ENCODE results near the gene BCS1L.

The BCS1L gene

DNA sequence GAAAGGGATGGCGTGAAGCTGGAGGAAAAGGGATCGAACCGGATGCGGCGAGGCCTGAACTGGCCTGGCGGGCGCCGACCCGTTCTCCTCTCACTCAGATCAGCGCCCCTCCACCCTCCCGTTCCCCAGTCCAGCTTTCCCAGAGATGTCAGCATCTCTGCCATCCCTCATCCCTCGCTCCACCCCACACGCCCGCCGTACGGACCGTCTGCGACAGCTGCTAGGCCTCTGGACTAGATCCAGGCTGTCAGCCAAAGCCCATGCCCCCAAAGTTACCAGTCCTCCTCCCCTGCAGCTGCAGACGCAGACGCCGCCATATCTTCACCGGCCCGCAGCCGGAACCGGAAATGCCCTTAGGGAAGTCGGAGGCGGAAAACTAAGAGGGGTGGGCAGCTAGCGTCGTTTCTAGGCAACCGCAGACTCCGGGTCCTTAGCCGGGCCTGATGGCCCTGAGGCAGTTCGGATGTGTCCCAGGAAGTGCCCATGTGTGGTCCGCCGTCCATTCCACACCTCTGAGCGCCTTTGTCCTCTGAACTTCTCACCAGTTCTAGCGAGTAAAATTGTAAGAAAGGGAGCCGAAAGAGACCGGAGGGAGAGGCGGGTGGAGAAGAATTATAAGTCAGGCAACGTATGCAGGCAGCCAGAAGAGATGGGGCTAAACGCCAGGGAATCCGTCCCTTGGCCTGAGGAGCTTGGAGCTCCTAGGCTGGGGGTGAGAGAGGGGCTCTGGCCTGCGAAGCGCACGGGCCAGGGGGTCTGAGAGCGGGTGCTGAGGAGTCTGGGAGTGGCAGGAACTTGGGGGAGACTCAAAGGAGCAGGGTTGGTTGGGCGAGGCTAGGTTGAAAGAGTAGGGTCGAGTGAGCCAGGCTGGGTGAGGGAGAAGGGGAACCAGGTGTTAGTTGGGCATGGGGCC is 12.4 kb downstream of the BCS1L start, which contains the start of the genes RNF25 and STK36:
Gene RNF25, minus strand, starts transcription at position 349 of the 913 bp plus-strand sequence. Its CDS starts 32 bp downstream, at position 317.
Gene STK36, plus strand, starts transcription at position 433 of the 913 bp plus-strand sequence. CDS start 744 bp downstream, outside the sequence.
- peak; percentile 94 for DNase-seq (ENCODE audit: extremely low spot score)
- TF ChIP-seq, protein P1, sequence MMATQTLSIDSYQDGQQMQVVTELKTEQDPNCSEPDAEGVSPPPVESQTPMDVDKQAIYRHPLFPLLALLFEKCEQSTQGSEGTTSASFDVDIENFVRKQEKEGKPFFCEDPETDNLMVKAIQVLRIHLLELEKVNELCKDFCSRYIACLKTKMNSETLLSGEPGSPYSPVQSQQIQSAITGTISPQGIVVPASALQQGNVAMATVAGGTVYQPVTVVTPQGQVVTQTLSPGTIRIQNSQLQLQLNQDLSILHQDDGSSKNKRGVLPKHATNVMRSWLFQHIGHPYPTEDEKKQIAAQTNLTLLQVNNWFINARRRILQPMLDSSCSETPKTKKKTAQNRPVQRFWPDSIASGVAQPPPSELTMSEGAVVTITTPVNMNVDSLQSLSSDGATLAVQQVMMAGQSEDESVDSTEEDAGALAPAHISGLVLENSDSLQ (IDR thresholded peaks at IDR 0.05) = peak; percentile 35; the same call in 1 of the 2 replicates
- TF ChIP-seq NFRKB (IDR thresholded peaks at IDR 0.05) (no peak), FOXM1 (IDR thresholded peaks at IDR 0.05; ENCODE audit: borderline replicate concordance) (no peak), SUZ12 (IDR thresholded peaks at IDR 0.05) (no peak), ELF4 (IDR thresholded peaks at IDR 0.05) (peak; percentile 44; the same call in 1 of the 2 replicates)
- CTCF ChIA-PET = interaction anchor here (0.5 to 1.7 kb wide), 6 partner anchors 12 to 176 kb away, joined by 3 to 7 read pairs (median 4); partner anchors contain the start of genes BCS1L and ZNF142
- POLR2A ChIA-PET = interaction anchor here (0.9 to 4.1 kb wide), 7 partner anchors 9 to 64 kb away, joined by 3 to 39 read pairs (median 3); partner anchors contain the start of genes BCS1L, PLCD4 and ZNF142

DNA sequence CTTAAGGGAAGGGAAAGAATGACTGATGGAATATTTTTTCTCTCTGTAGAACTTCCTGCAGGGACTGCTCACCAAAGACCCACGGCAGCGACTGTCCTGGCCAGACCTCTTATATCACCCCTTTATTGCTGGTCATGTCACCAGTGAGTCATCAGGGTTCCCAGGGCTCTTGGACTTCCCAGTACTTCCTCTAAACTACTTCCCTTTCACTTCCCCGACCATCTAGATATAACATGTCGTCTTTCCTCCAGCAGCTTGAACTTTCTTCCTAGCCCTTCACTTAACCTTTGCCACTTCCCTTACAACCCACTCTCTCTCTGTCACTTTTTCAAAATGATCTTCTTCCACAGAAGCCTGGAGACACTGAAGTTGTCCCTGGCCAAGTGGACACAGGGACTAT is 19.6 kb downstream of the BCS1L start:
- POLR2A ChIA-PET = no interaction called here
- TF ChIP-seq, protein P1 (IDR thresholded peaks at IDR 0.05) = no peak
- TF ChIP-seq FOXA1 (IDR thresholded peaks at IDR 0.05) (no peak), L3MBTL2 (conservative IDR thresholded peaks at IDR 0.05) (no peak), CTBP1 (IDR thresholded peaks at IDR 0.05; ENCODE audit: borderline replicate concordance) (no peak), SP1 (IDR thresholded peaks at IDR 0.05) (no peak), ELF4 (IDR thresholded peaks at IDR 0.05) (no peak), FOXM1 (IDR thresholded peaks at IDR 0.05; ENCODE audit: borderline replicate concordance) (no peak), NFRKB (IDR thresholded peaks at IDR 0.05) (no peak), TARDBP (IDR thresholded peaks at IDR 0.05) (no peak), ZNF384 (IDR thresholded peaks at IDR 0.05) (no peak), SUZ12 (IDR thresholded peaks at IDR 0.05) (no peak), BHLHE40 (IDR thresholded peaks at IDR 0.05; ENCODE audit: borderline replicate concordance) (no peak)

GRCh38 chr2:218680061-218680460 is 20.6 kb downstream of the BCS1L start:
- ChIA-PET CTCF (no interaction called here), POLR2A (no interaction called here)
- DNase-seq (ENCODE audit: extremely low spot score) = no peak
- TF ChIP-seq SUZ12 (IDR thresholded peaks at IDR 0.05) (no peak), ELF4 (IDR thresholded peaks at IDR 0.05) (no peak), FOXA1 (IDR thresholded peaks at IDR 0.05) (no peak), L3MBTL2 (conservative IDR thresholded peaks at IDR 0.05) (no peak), FOXK2 (IDR thresholded peaks at IDR 0.05) (no peak), NFRKB (IDR thresholded peaks at IDR 0.05) (no peak), HDGF (IDR thresholded peaks at IDR 0.05; ENCODE audit: borderline replicate concordance) (no peak), TARDBP (IDR thresholded peaks at IDR 0.05) (no peak)
- TF ChIP-seq, protein P1 (IDR thresholded peaks at IDR 0.05) = no peak

More for the DNA sequence above, 19.6 kb downstream of the BCS1L start:
- DNase-seq (ENCODE audit: extremely low spot score) = no peak
- CTCF ChIA-PET = no interaction called here

DNA sequence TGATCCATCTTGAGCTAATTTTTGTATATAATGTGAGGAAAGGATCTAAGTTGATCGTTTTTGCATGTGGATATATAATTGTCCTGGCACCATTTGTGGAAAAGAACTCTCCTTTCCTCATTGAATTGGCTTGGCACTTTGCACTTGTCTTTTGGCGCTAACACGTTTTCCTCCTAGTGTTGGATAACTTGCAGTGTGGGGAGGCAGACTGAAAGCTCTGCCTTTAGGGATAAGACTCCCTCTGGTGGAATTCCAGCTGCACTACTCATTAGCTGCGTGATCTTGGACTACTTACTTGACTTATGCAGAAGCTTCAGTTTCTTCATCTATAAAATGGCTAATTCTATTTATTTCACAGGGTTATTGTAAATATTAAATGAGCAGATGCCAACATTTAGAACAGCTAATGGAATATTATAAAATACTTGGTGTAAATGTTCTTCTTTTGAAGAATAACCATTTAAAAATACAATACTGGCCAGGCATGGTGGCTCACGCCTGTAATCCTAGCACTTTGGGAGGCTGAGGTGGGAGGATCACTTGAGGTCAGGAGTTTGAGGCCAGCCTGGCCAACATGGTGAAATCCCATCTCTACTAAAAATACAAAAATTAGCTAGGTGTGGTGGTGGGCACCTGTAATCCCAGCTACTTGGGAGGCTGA is 28.0 kb downstream of the BCS1L start:
- peak; percentile 81 for DNase-seq (ENCODE audit: extremely low spot score)
- ChIA-PET CTCF (interaction anchor here (0.6 to 2.0 kb wide), 12 partner anchors 10 to 163 kb away, joined by 3 to 15 read pairs (median 4); partner anchors contain the start of genes BCS1L, PLCD4, RNF25 and STK36), POLR2A (interaction anchor here (1.0 to 2.1 kb wide), 2 partner anchors 23 to 29 kb away, joined by 4 to 20 read pairs; partner anchors contain the start of genes BCS1L, TTLL4 and ZNF142)

DNA sequence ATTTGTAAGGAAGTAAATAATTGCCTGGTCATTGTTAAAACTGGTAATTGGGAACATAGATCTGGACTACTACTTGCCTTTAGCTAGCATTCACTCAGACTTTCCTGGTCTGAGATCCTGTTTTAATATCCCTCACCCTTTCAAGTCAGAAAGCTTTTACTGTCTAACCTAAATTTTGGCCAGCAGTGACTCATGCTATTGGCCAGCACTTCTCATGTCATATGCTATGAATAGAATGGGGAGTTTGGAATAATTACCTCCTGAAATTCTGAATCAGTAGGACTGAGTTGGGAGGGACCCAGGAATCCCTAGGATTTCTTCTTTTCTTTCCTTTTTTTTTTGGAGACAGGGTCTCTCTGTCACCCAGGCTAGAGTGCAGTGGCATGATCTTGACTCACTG is 31.8 kb downstream of the BCS1L start:
- ChIA-PET CTCF (no interaction called here), POLR2A (no interaction called here)
- DNase-seq (ENCODE audit: extremely low spot score) = no peak
- TF ChIP-seq ARNT (IDR thresholded peaks at IDR 0.05) = no peak
- no peak for TF ChIP-seq FOXM1 (IDR thresholded peaks at IDR 0.05; ENCODE audit: borderline replicate concordance)
- no peak for TF ChIP-seq NFRKB (IDR thresholded peaks at IDR 0.05)
- TF ChIP-seq TARDBP (IDR thresholded peaks at IDR 0.05) = no peak
- no peak for TF ChIP-seq CTBP1 (IDR thresholded peaks at IDR 0.05; ENCODE audit: borderline replicate concordance)
- no peak for TF ChIP-seq BHLHE40 (IDR thresholded peaks at IDR 0.05; ENCODE audit: borderline replicate concordance)
- no peak for TF ChIP-seq ELF4 (IDR thresholded peaks at IDR 0.05)
- TF ChIP-seq FOXK2 (IDR thresholded peaks at IDR 0.05) = no peak

GRCh38 chr2:218694405-218695145 is 35.1 kb downstream of the BCS1L start:
- ChIA-PET POLR2A (no interaction called here), CTCF (interaction anchor here (0.9 kb wide), 1 partner anchor 16 kb away, joined by 3 read pairs; the partner anchor contains the start of gene TTLL4)
- no peak for DNase-seq (ENCODE audit: extremely low spot score)
- TF ChIP-seq SP1 (IDR thresholded peaks at IDR 0.05) (no peak), FOXA1 (IDR thresholded peaks at IDR 0.05) (no peak), FOXM1 (IDR thresholded peaks at IDR 0.05; ENCODE audit: borderline replicate concordance) (no peak), HDGF (IDR thresholded peaks at IDR 0.05; ENCODE audit: borderline replicate concordance) (no peak), ELF4 (IDR thresholded peaks at IDR 0.05) (no peak), ARNT (IDR thresholded peaks at IDR 0.05) (no peak), NFRKB (IDR thresholded peaks at IDR 0.05) (no peak), ZNF384 (IDR thresholded peaks at IDR 0.05) (no peak), SUZ12 (IDR thresholded peaks at IDR 0.05) (no peak), LEF1 (IDR thresholded peaks at IDR 0.05; ENCODE audit: borderline replicate concordance) (no peak), L3MBTL2 (conservative IDR thresholded peaks at IDR 0.05) (no peak), BHLHE40 (IDR thresholded peaks at IDR 0.05; ENCODE audit: borderline replicate concordance) (no peak), FOXK2 (IDR thresholded peaks at IDR 0.05) (no peak)
